ENCODE measurements around the gene SORCS1.

GRCh38 chr10:106652279-106652678 is 512.2 kb downstream of the SORCS1 start:
- TF ChIP-seq CTCF (IDR thresholded peaks at IDR 0.05; ENCODE audit: low read depth, low read length, poor library complexity, severe bottlenecking) = no peak
- TF ChIP-seq EZH2phosphoT487 (IDR thresholded peaks at IDR 0.05; ENCODE audit: borderline replicate concordance, low read length) = no peak
